ENCODE measurements around the gene RCCD1.
A peak's percentile ranks its signal among the peaks of the same experiment; 100 is the strongest.

The RCCD1 gene

GRCh38 chr15:90972133-90972532 lies 17.4 kb downstream of the RCCD1 start:
- no peak for DNase-seq

- no peak for DNase-seq
Measured at GRCh38 chr15:90974216-90974615, 19.5 kb downstream of the RCCD1 start.

GRCh38 chr15:90979582-90979981 lies 24.9 kb downstream of the RCCD1 start:
- no peak for DNase-seq

GRCh38 chr15:90981681-90982080 lies 27.0 kb downstream of the RCCD1 start:
- DNase-seq, result no peak

- DNase-seq, result peak; percentile 2
Measured at GRCh38 chr15:90982135-90982534, 27.5 kb downstream of the RCCD1 start.

GRCh38 chr15:90986790-90987507 lies 32.3 kb downstream of the RCCD1 start:
- DNase-seq, result no peak

- no peak for DNase-seq
Measured at GRCh38 chr15:90987561-90988141, 33.0 kb downstream of the RCCD1 start.

GRCh38 chr15:90988296-90988695 lies 33.6 kb downstream of the RCCD1 start:
- no peak for DNase-seq

- DNase-seq, result no peak
Measured at GRCh38 chr15:90989040-90989768, 34.5 kb downstream of the RCCD1 start.

- DNase-seq, result no peak
Measured at GRCh38 chr15:90990446-90990845, 35.8 kb downstream of the RCCD1 start.

- no peak for DNase-seq
Measured at GRCh38 chr15:90991587-90992285, 37.1 kb downstream of the RCCD1 start.

- no peak for DNase-seq
Measured at GRCh38 chr15:90994059-90994416, 39.4 kb downstream of the RCCD1 start.

- peak; percentile 74 for DNase-seq
Measured at GRCh38 chr15:90994417-90995311, 40.0 kb downstream of the RCCD1 start, which contains the start of gene PRC1. Gene PRC1, minus strand, starts transcription at chr15:90994535. Its CDS starts 118 bp downstream, at chr15:90994417.

GRCh38 chr15:90998737-90999136 lies 44.1 kb downstream of the RCCD1 start:
- no peak for DNase-seq

GRCh38 chr15:91001209-91001608 lies 46.5 kb downstream of the RCCD1 start:
- DNase-seq, result no peak

- DNase-seq, result no peak
Measured at GRCh38 chr15:91007266-91007665, 52.6 kb downstream of the RCCD1 start.

Data from SIG-M5 (cell line).